K562 (cell line): Measurements from ENCODE around the gene SLX9. TPM values are rescaled to one million over a fixed set of nuclear protein-coding genes. Genes with fewer than 3 reads are reported as not detected.

Experiments used
- ATAC-seq: fragments of 200-7000 bp; cut with Tn5 transposase; 3 replicates; pipeline ENCODE4 v1.9.1; 2020; ENCODE audit warnings: moderate library complexity
- BruUV-seq: library from RNA; stranded (reverse); fragments of 400-500 nt; replicated peaks from 2 replicates; lab custom pipeline; 2021; lab: Mats Ljungman, UMichigan
- CTCF ChIA-PET: fragments of 300-600 bp; formaldehyde crosslinking; extraction: SDS; loops from one replicate; lab custom pipeline; 2021; ENCODE audit warnings: low intra/inter-chr PET ratio; lab: Yijun Ruan, JAX
- POLR2A ChIA-PET: fragments of 300-600, 350-650 bp; sonication (Branson Sonifier 250); formaldehyde crosslinking; extraction: SDS; loops from one replicate; lab custom pipeline; 2021; ENCODE audit warnings: antibody characterized with exemption, inconsistent platforms; lab: Yijun Ruan, JAX
- DNase-seq, 4 experiments: peaks; one replicate each; pipeline versions ENCODE4 v3.0.0 to v3.0.0-alpha.2; 2011 to 2018; ENCODE audit warnings: low spot score in 3 of 4, mixed read lengths in 3 of 4; ENCODE audit errors: extremely low read depth in 1 of 4
- FAIRE-seq: peaks from 2 replicates; lab custom pipeline; 2011; peaks lifted over from hg19 to GRCh38; lab: Jason Lieb, UNC
- H2AFZ ChIP-seq: 2 replicates; pipeline ENCODE4 v1.6.0; 2011; ENCODE audit warnings: low read depth, low read length, control low read depth, inconsistent platforms
- H3K27ac ChIP-seq: fragments of 200-600 bp; 3 replicates; pipeline ENCODE4 v1.8.0; 2011; ENCODE audit warnings: low read depth, mild to moderate bottlenecking, control low read depth, inconsistent platforms, low read length, moderate library complexity, mixed read lengths; ENCODE audit errors: extremely low read depth
- H3K27me3 ChIP-seq, 2 experiments: fragments of 300-600 bp in 1 of 2; 2 replicates in 1 of 2; 3 replicates in 1 of 2; pipeline versions ENCODE4 v1.6.0 to v1.8.0; 2011; ENCODE audit warnings: inconsistent platforms in 2 of 2, low read length in 2 of 2, mild to moderate bottlenecking in 1 of 2, mixed read lengths in 1 of 2, moderate library complexity in 1 of 2; ENCODE audit not compliant: control insufficient read depth in 2 of 2, insufficient read depth in 2 of 2
- H3K36me3 ChIP-seq: fragments of 300-600 bp; 3 replicates; pipeline ENCODE4 v1.8.0; 2011; ENCODE audit warnings: mild to moderate bottlenecking, low read length, inconsistent platforms; ENCODE audit not compliant: control insufficient read depth, insufficient read depth
- H3K4me1 ChIP-seq, 2 experiments: fragments of 200-600 bp in 1 of 2; replicated peaks in 1 of 2; 2 replicates in 1 of 2; 3 replicates in 1 of 2; pipeline versions ENCODE4 v1.5.1 to v1.8.0; 2011; ENCODE audit warnings: inconsistent platforms in 2 of 2, low read length in 2 of 2, mild to moderate bottlenecking in 1 of 2, mixed read lengths in 1 of 2, moderate library complexity in 1 of 2; ENCODE audit not compliant: control insufficient read depth in 2 of 2, insufficient read depth in 2 of 2
- H3K4me2 ChIP-seq: 2 replicates; pipeline ENCODE4 v1.6.1; 2011; ENCODE audit warnings: low read length, control low read depth, inconsistent platforms, mixed read lengths; ENCODE audit not compliant: insufficient read depth
- H3K4me3 ChIP-seq: fragments of 200-600 bp; sonication (generic), shearing (Covaris generic); 2 replicates; pipeline ENCODE4 v1.5.1; 2016; ENCODE audit warnings: control low read depth, inconsistent platforms
- H3K79me2 ChIP-seq: fragments of 200-600 bp; 3 replicates; pipeline ENCODE4 v1.8.0; 2011; ENCODE audit warnings: low read length, inconsistent platforms; ENCODE audit not compliant: control insufficient read depth, insufficient read depth
- H3K9ac ChIP-seq, 2 experiments: 2 replicates each; pipeline versions ENCODE4 v1.6.0 to v1.6.1; 2011; ENCODE audit warnings: low read depth in 2 of 2, low read length in 2 of 2, control low read depth in 1 of 2, inconsistent platforms in 1 of 2, mild to moderate bottlenecking in 1 of 2, mixed read lengths in 1 of 2; ENCODE audit not compliant: insufficient read depth in 1 of 2
- H3K9me1 ChIP-seq: one replicate; pipeline ENCODE4 v1.6.0; 2011; ENCODE audit warnings: inconsistent platforms, mild to moderate bottlenecking, low read length, moderate library complexity; ENCODE audit not compliant: control insufficient read depth, insufficient read depth
- H3K9me3 ChIP-seq: replicated peaks from 2 replicates; pipeline ENCODE4 v1.5.1; 2011; ENCODE audit warnings: low read depth, low read length, inconsistent platforms; ENCODE audit not compliant: control insufficient read depth, insufficient read depth
- H4K20me1 ChIP-seq: replicated peaks from 2 replicates; pipeline ENCODE4 v1.6.1; 2011; ENCODE audit warnings: low read length, inconsistent platforms, mixed read lengths; ENCODE audit not compliant: control insufficient read depth, insufficient read depth
- GATA2 ChIP-seq: sonication (generic); formaldehyde crosslinking; IDR thresholded peaks from 2 replicates; pipeline ENCODE4 v1.4.0; 2020; ENCODE audit warnings: mild to moderate bottlenecking, missing genetic modification reagents
- POLR2G ChIP-seq: fragments of 200-400 bp; formaldehyde crosslinking; IDR thresholded peaks from 2 replicates; pipeline ENCODE4 v1.6.1; 2017; ENCODE audit warnings: low read depth, mild to moderate bottlenecking, antibody characterized with exemption, low read length, moderate library complexity
- RBM15 ChIP-seq: fragments of 200-400 bp; formaldehyde crosslinking; IDR thresholded peaks from 2 replicates; pipeline ENCODE4 v1.6.1; 2018; ENCODE audit warnings: mild to moderate bottlenecking, low read length, moderate library complexity; ENCODE audit not compliant: insufficient read depth
- SMARCA4 ChIP-seq: fragments of 450-650 bp; IDR thresholded peaks from 2 replicates; pipeline ENCODE4 v1.6.1; 2016
- SOX6 ChIP-seq: fragments of 450-650 bp; IDR thresholded peaks from 2 replicates; pipeline ENCODE4 v1.6.1; 2014; ENCODE audit warnings: mild to moderate bottlenecking
- TAF15 ChIP-seq: fragments of 200-400 bp; formaldehyde crosslinking; IDR thresholded peaks from 2 replicates; pipeline ENCODE4 v1.6.1; 2017; ENCODE audit warnings: mild to moderate bottlenecking, low read depth, low read length, moderate library complexity
- TAL1 ChIP-seq: fragments of 450-650 bp; IDR thresholded peaks from 2 replicates; pipeline ENCODE4 v1.6.1; 2016; ENCODE audit warnings: mild to moderate bottlenecking
- TBP ChIP-seq: optimal IDR thresholded peaks from 2 replicates; pipeline ENCODE3; 2011; ENCODE audit warnings: low read depth, low read length, improper control_type of control experiment
- WGBS: fragments of 100-300 bp; shearing (Covaris generic); methylation state at CpG from one replicate; pipeline ENCODE4 v1.1.6; 2016; ENCODE audit warnings: low coverage, mixed read lengths; ENCODE audit not compliant: insufficient coverage; ENCODE audit errors: missing lambda C conversion rate; 5-methylcytosine and 5-hydroxymethylcytosine counted together
- in situ Hi-C: fragments of 300-500 bp; cut with MboI; formaldehyde crosslinking; loops from 4 replicates; pipeline ENCODE4 v1.15.0; 2018; ENCODE audit warnings: inconsistent platforms, mixed read lengths
- intact Hi-C: fragments of 100-400 bp; cut with micrococcal nuclease; formaldehyde crosslinking; loops from 2 replicates; pipeline ENCODE4 v1.14.2; 2022
- polyA plus RNA-seq, 8 experiments: library from polyadenylated mRNA; depleted of rRNA in 4 of 8; stranded (reverse) in 5 of 8; unstranded in 3 of 8; fragments of >200 nt; fragmentation: Nextera tagmentation in 2 of 8; fragmentation: Illumina TruSeq in 1 of 8; extraction: Ambion mirVana in 2 of 8; extraction: Trizol in 1 of 8; gene quantifications; 2 replicates each; pipeline versions ENCODE4 v1.2.1 to v1.2.3, GENCODE V29; 2011 to 2014; ENCODE audit warnings: inconsistent platforms in 1 of 8, missing spikeins in 1 of 8
- total RNA-seq, 7 experiments: library from RNA; depleted of rRNA in 6 of 7; stranded (reverse); fragments of >200 nt in 6 of 7; fragmentation: Illumina TruSeq in 2 of 7; extraction: Trizol in 2 of 7; gene quantifications; 2 replicates each; pipeline versions ENCODE4 v1.2.1 to v1.2.3, GENCODE V29; 2011 to 2021; ENCODE audit warnings: low replicate concordance in 1 of 7

Gene SLX9
- total and polyA plus RNA-seq, 9 of the 15 experiments (the other 6 are each of a cell fraction or from before 2014, with no cell fraction given) = 1.2 to 75.5 (median 16.5) TPM

GRCh38 chr21:44954281-44954771 is 14.5 kb downstream of the SLX9 start:
- WGBS = 97% methylated on average over 12 of the region's 22 CpGs
- intact Hi-C loops (no loop called here), in situ Hi-C loops (loop anchor here (10.0 to 25.0 kb wide), 2 partner anchors 490 to 883 kb away; no protein-coding TSS in a partner anchor)
- FAIRE-seq (no peak), DNase-seq (no peak), ATAC-seq (no peak)
- no peaks in the 10 kb centered on the region for H3K9me1 ChIP-seq
- CTCF ChIA-PET = interaction anchor here (0.6 kb wide), 2 partner anchors 32 to 280 kb away, joined by 4 read pairs; no protein-coding TSS in a partner anchor
- POLR2A ChIA-PET = interaction anchor here (0.7 to 1.7 kb wide), 2 partner anchors 10 to 158 kb away, joined by 4 to 7 read pairs; no protein-coding TSS in a partner anchor
- 0 out of 4 replicates have a peak overlapping the region, but pooled peaks of 1 of the 2 experiments have one; percentile 7 for H3K9ac ChIP-seq
- no peak overlapping the region for H3K4me2 ChIP-seq
- no peak overlapping the region for H2AFZ ChIP-seq
- peaks cover 78% of the 10 kb centered on the region for H3K79me2 ChIP-seq
- peaks cover 51% of the 10 kb centered on the region for H4K20me1 ChIP-seq
- H3K9me3 ChIP-seq = no peaks in the 10 kb centered on the region
- TF ChIP-seq SMARCA4 (no peak), RBM15 (no peak), TBP (no peak), POLR2G (0 out of 2 replicates have a peak, but pooled peaks have one; percentile 22), TAL1 (no peak), TAF15 (no peak), SOX6 (no peak), GATA2 (CRISPR knock-in tag) (no peak)
- H3K27me3 ChIP-seq = no peaks in the 10 kb centered on the region
- no TSS peak for BruUV-seq
- H3K36me3 ChIP-seq = peaks cover 91% of the 10 kb centered on the region; the same call in 2 of the 3 replicates
- H3K4me1 ChIP-seq = peaks cover 0 to 61% of the 10 kb centered on the region in 2 experiments; a peak in 2 of 5 replicates
- no peak overlapping the region for H3K4me3 ChIP-seq
- H3K27ac ChIP-seq = no peak overlapping the region
